Measurements from ENCODE around the gene PIWIL1. TPM values are rescaled to one million over a fixed set of nuclear protein-coding genes. Genes with fewer than 3 reads are reported as not detected.

Gene PIWIL1
- polyA plus RNA-seq, 3 donors: not detected

- 84 to 90% (median 88%) methylated on average over 18 of the region's 18 CpGs for WGBS, 3 donors
- H3K27ac ChIP-seq (ENCODE audit: low read depth, low read length): no peak overlapping the region
These were observed 76.2 kb downstream of the PIWIL1 start for GRCh38 chr12:130413909-130414308.

GRCh38 chr12:130414381-130414780 lies 76.7 kb downstream of the PIWIL1 start:
- no peak overlapping the region for H3K27ac ChIP-seq (ENCODE audit: low read depth, low read length)
- WGBS, 3 donors: 80 to 84% (median 82%) methylated on average over 7 of the region's 7 CpGs

GRCh38 chr12:130418251-130418650 lies 80.6 kb downstream of the PIWIL1 start:
- H3K27ac ChIP-seq (ENCODE audit: low read depth, low read length): no peak overlapping the region

GRCh38 chr12:130419116-130419515 lies 81.4 kb downstream of the PIWIL1 start:
- H3K27ac ChIP-seq (ENCODE audit: low read depth, low read length): no peak overlapping the region
- 51 to 75% (median 66%) methylated on average over 6 of the region's 6 CpGs for WGBS, 3 donors

More at GRCh38 chr12:130418251-130418650, 80.6 kb downstream of the PIWIL1 start:
- 55 to 85% (median 72%) methylated on average over 3 of the region's 3 CpGs for WGBS, 3 donors

- WGBS, 3 donors: 67 to 78% (median 73%) methylated on average over 4 of the region's 4 CpGs
- H3K27ac ChIP-seq (ENCODE audit: low read depth, low read length): no peak overlapping the region
These were observed 82.4 kb downstream of the PIWIL1 start for GRCh38 chr12:130420071-130420470.

- WGBS, 3 donors: 63 to 79% (median 72%) methylated on average over 6 of the region's 6 CpGs
- H3K27ac ChIP-seq (ENCODE audit: low read depth, low read length): no peak overlapping the region
These were observed 84.2 kb downstream of the PIWIL1 start for GRCh38 chr12:130421896-130422295.

Other genes starting within 250 kb of the PIWIL1 start
- under 1 TPM; 0.14 to 0.79 (median 0.76) TPM for gene FZD10, start 175.4 kb upstream of the PIWIL1 start, polyA plus RNA-seq

All from adipose tissue (tissue), 3 donors.